H1 (cell line): ENCODE results near the gene ENDOV. TPM values are rescaled to one million over a fixed set of nuclear protein-coding genes. Genes with fewer than 3 reads are reported as not detected.

Experiments used
- CTCF ChIA-PET: fragments of 300-600 bp; sonication (Branson Sonifier 250); formaldehyde crosslinking; loops from one replicate; lab custom pipeline; 2021; ENCODE audit not compliant: partially characterized antibody; lab: Charles Lee
- POLR2A ChIA-PET: fragments of 300-600 bp; sonication (Branson Sonifier 250); formaldehyde crosslinking; loops from one replicate; lab custom pipeline; 2021; ENCODE audit warnings: inconsistent platforms; ENCODE audit not compliant: partially characterized antibody; lab: Charles Lee
- DNase-seq, 2 experiments: peaks; one replicate each; pipeline versions ENCODE4 v3.0.0 to v3.0.0-alpha.2; 2010 to 2022; ENCODE audit warnings: low spot score in 2 of 2, low read depth in 1 of 2, mixed read lengths in 1 of 2
- FAIRE-seq: peaks from 2 replicates; lab custom pipeline; 2011; peaks lifted over from hg19 to GRCh38; lab: Jason Lieb, UNC
- H2AFZ ChIP-seq: 2 replicates; pipeline ENCODE4 v1.8.1; 2012; ENCODE audit warnings: low read length, inconsistent platforms
- H2AK5ac ChIP-seq: 2 replicates; pipeline ENCODE4 v1.6.1; 2013; ENCODE audit warnings: low read depth, low read length
- H2BK120ac ChIP-seq: replicated peaks from 2 replicates; pipeline ENCODE3; 2013; ENCODE audit warnings: low read depth, low read length, inconsistent platforms
- H2BK12ac ChIP-seq: 2 replicates; pipeline ENCODE4 v1.6.1; 2013; ENCODE audit warnings: low read depth, low read length
- H2BK15ac ChIP-seq: 2 replicates; pipeline ENCODE4 v1.6.1; 2013; ENCODE audit warnings: low read length
- H2BK20ac ChIP-seq: 2 replicates; pipeline ENCODE4 v1.6.1; 2013; ENCODE audit warnings: low read length
- H2BK5ac ChIP-seq: 2 replicates; pipeline ENCODE4 v1.6.1; 2013; ENCODE audit warnings: low read depth, low read length
- H3K14ac ChIP-seq: 2 replicates; pipeline ENCODE4 v1.6.1; 2013; ENCODE audit warnings: inconsistent platforms; ENCODE audit not compliant: insufficient read length
- H3K18ac ChIP-seq: 2 replicates; pipeline ENCODE4 v1.6.1; 2013; ENCODE audit warnings: low read length; ENCODE audit errors: extremely low read depth
- H3K23ac ChIP-seq: 2 replicates; pipeline ENCODE4 v1.6.1; 2013; ENCODE audit warnings: inconsistent platforms; ENCODE audit not compliant: insufficient read length
- H3K23me2 ChIP-seq: 2 replicates; pipeline ENCODE4 v1.6.1; 2013; ENCODE audit warnings: low read depth, low read length
- H3K27ac ChIP-seq: 2 replicates; pipeline ENCODE4 v1.6.1; 2011; ENCODE audit warnings: low read depth, low read length, inconsistent platforms
- H3K27me3 ChIP-seq, 4 experiments: replicated peaks in 1 of 4; 1 replicate in 1 of 4; 2 replicates in 3 of 4; pipeline versions ENCODE4 v1.6.1 to v1.8.1; 2011 to 2013; ENCODE audit warnings: low read length in 3 of 4, mild to moderate bottlenecking in 3 of 4, inconsistent platforms in 2 of 4, mixed read lengths in 2 of 4, moderate library complexity in 1 of 4; ENCODE audit not compliant: control insufficient read depth in 3 of 4, insufficient read depth in 3 of 4; ENCODE audit errors: extremely low read depth in 1 of 4
- H3K36me3 ChIP-seq, 4 experiments: 2 replicates each; pipeline versions ENCODE4 v1.6.1 to v1.8.1; 2011 to 2013; ENCODE audit warnings: mild to moderate bottlenecking in 4 of 4, low read length in 3 of 4, moderate library complexity in 2 of 4, control low read depth in 1 of 4, inconsistent platforms in 1 of 4; ENCODE audit not compliant: insufficient read depth in 4 of 4, control insufficient read depth in 2 of 4
- H3K4ac ChIP-seq: replicated peaks from 2 replicates; pipeline ENCODE3; 2013; ENCODE audit warnings: low read length, low read depth, mixed read lengths, inconsistent platforms; ENCODE audit not compliant: insufficient read length
- H3K4me1 ChIP-seq, 4 experiments: replicated peaks in 1 of 4; 1 replicate in 1 of 4; 2 replicates in 3 of 4; pipeline versions ENCODE4 v1.6.1 to v1.8.1; 2011 to 2013; ENCODE audit warnings: low read length in 3 of 4, inconsistent platforms in 2 of 4, mixed read lengths in 1 of 4; ENCODE audit not compliant: insufficient read depth in 4 of 4, control insufficient read depth in 3 of 4
- H3K4me2 ChIP-seq, 2 experiments: 2 replicates each; pipeline versions ENCODE4 v1.6.1 to v1.8.1; 2011 to 2013; ENCODE audit warnings: low read depth in 2 of 2, low read length in 2 of 2, control low read depth in 1 of 2, inconsistent platforms in 1 of 2, mild to moderate bottlenecking in 1 of 2; ENCODE audit not compliant: insufficient read depth in 1 of 2
- H3K4me3 ChIP-seq, 4 experiments: fragments of 200-600, 300-600 bp in 1 of 4; sonication (generic), shearing (Covaris generic), sonication (Bioruptor Twin) in 1 of 4; 2 replicates each; pipeline versions ENCODE4 v1.5.1 to v1.8.1; 2011 to 2016; ENCODE audit warnings: low read length in 4 of 4, low read depth in 3 of 4, control low read depth in 2 of 4, inconsistent platforms in 2 of 4, mild to moderate bottlenecking in 2 of 4, mixed read lengths in 1 of 4, moderate library complexity in 1 of 4; ENCODE audit not compliant: insufficient read depth in 2 of 4; ENCODE audit errors: extremely low read depth in 1 of 4
- H3K56ac ChIP-seq: replicated peaks from 2 replicates; pipeline ENCODE3; 2013; ENCODE audit warnings: low read depth, mild to moderate bottlenecking, mixed read lengths, low read length, inconsistent platforms; ENCODE audit not compliant: insufficient read length
- H3K79me1 ChIP-seq: 2 replicates; pipeline ENCODE4 v1.6.1; 2013; ENCODE audit warnings: low read depth, low read length, control low read depth
- H3K79me2 ChIP-seq, 2 experiments: 2 replicates each; pipeline versions ENCODE4 v1.6.1 to v1.8.1; 2012 to 2013; ENCODE audit warnings: low read length in 2 of 2, mild to moderate bottlenecking in 2 of 2, inconsistent platforms in 1 of 2; ENCODE audit not compliant: insufficient read depth in 2 of 2, control insufficient read depth in 1 of 2
- H3K9ac ChIP-seq, 4 experiments: replicated peaks in 1 of 4; 1 replicate in 1 of 4; 2 replicates in 3 of 4; pipeline versions ENCODE4 v1.6.1 to v1.8.1; 2011 to 2013; ENCODE audit warnings: low read depth in 3 of 4, low read length in 3 of 4, control low read depth in 2 of 4, mild to moderate bottlenecking in 2 of 4, moderate library complexity in 2 of 4, inconsistent platforms in 1 of 4; ENCODE audit errors: extremely low read depth in 1 of 4
- H3K9me3 ChIP-seq, 2 experiments: 2 replicates each; pipeline versions ENCODE4 v1.6.1 to v1.8.1; 2012 to 2013; ENCODE audit warnings: mild to moderate bottlenecking in 2 of 2, moderate library complexity in 2 of 2, control low read depth in 1 of 2, inconsistent platforms in 1 of 2, low read depth in 1 of 2, low read length in 1 of 2, mixed read lengths in 1 of 2; ENCODE audit not compliant: insufficient read depth in 2 of 2
- H4K20me1 ChIP-seq, 2 experiments: replicated peaks in 1 of 2; 2 replicates each; pipeline versions ENCODE3 to v1.8.1; 2011 to 2013; ENCODE audit warnings: inconsistent platforms in 2 of 2, low read length in 2 of 2, mild to moderate bottlenecking in 1 of 2; ENCODE audit not compliant: insufficient read depth in 2 of 2, control insufficient read depth in 1 of 2
- H4K5ac ChIP-seq: 2 replicates; pipeline ENCODE4 v1.6.1; 2013; ENCODE audit warnings: low read length, low read depth, mixed read lengths, inconsistent platforms; ENCODE audit not compliant: insufficient read length
- H4K8ac ChIP-seq: 2 replicates; pipeline ENCODE4 v1.8.0; 2013; ENCODE audit warnings: mild to moderate bottlenecking, moderate library complexity, low read length, inconsistent platforms; ENCODE audit not compliant: insufficient read depth; ENCODE audit errors: extremely low read depth
- H4K91ac ChIP-seq: replicated peaks from 2 replicates; pipeline ENCODE3; 2013; ENCODE audit warnings: low read length, mixed read lengths, inconsistent platforms; ENCODE audit not compliant: insufficient read length
- BRCA1 ChIP-seq: IDR thresholded peaks from 2 replicates; pipeline ENCODE4 v1.6.1; 2012; ENCODE audit warnings: low read depth, low read length, improper control_type of control experiment
- CHD2 ChIP-seq: IDR thresholded peaks from 2 replicates; pipeline ENCODE4 v1.6.1; 2012; ENCODE audit warnings: low read length, improper control_type of control experiment
- CREB1 ChIP-seq: IDR thresholded peaks from 2 replicates; pipeline ENCODE4 v1.6.1; 2012; ENCODE audit warnings: inconsistent platforms
- EP300 ChIP-seq, 2 experiments: IDR thresholded peaks; 1 replicate in 1 of 2; 2 replicates in 1 of 2; pipeline ENCODE4 v1.6.1; 2011 to 2012; ENCODE audit warnings: low read depth in 2 of 2, low read length in 2 of 2, mild to moderate bottlenecking in 2 of 2, borderline replicate concordance in 1 of 2, inconsistent platforms in 1 of 2, moderate library complexity in 1 of 2
- HDAC6 ChIP-seq: IDR thresholded peaks from one replicate; pipeline ENCODE4 v1.7.1; 2012; ENCODE audit warnings: low read depth, mild to moderate bottlenecking, inconsistent platforms, low read length, moderate library complexity
- PHF8 ChIP-seq: fragments of 200-600 bp; sonication (generic); conservative IDR thresholded peaks from 2 replicates; pipeline ENCODE4 v1.7.1; 2012; ENCODE audit warnings: low read depth, mild to moderate bottlenecking, inconsistent platforms, low read length, moderate library complexity
- POU5F1 ChIP-seq: IDR thresholded peaks from 2 replicates; pipeline ENCODE4 v1.6.1; 2011; ENCODE audit warnings: low read depth, mild to moderate bottlenecking, low read length, moderate library complexity
- RBBP5 ChIP-seq: IDR thresholded peaks from 2 replicates; pipeline ENCODE4 v1.7.1; 2012; ENCODE audit warnings: low read depth, mild to moderate bottlenecking, inconsistent platforms, low read length, moderate library complexity, borderline replicate concordance
- SIX5 ChIP-seq: IDR thresholded peaks from 2 replicates; pipeline ENCODE4 v1.6.1; 2011; ENCODE audit warnings: mild to moderate bottlenecking, low read depth, low read length
- TAF1 ChIP-seq: IDR thresholded peaks from 2 replicates; pipeline ENCODE4 v1.6.1; 2011; ENCODE audit warnings: mild to moderate bottlenecking, low read depth, low read length
- TEAD4 ChIP-seq: IDR thresholded peaks from 2 replicates; pipeline ENCODE4 v1.6.1; 2012; ENCODE audit warnings: low read depth, low read length, inconsistent platforms, mixed read lengths
- ZNF274 ChIP-seq: IDR thresholded peaks from 2 replicates; pipeline ENCODE4 v1.7.0; 2012; ENCODE audit warnings: low read length, borderline replicate concordance; ENCODE audit errors: extremely low read depth
- WGBS, 2 experiments: shearing (Covaris generic) in 1 of 2; methylation state at CpG; one replicate each; pipeline versions ENCODE4 v1.1.6 to v1.1.7; 2013 to 2015; ENCODE audit warnings: low lambda C conversion rate in 2 of 2, mixed read lengths in 2 of 2, inconsistent platforms in 1 of 2, low coverage in 1 of 2, missing lambda C conversion rate in 1 of 2; ENCODE audit not compliant: insufficient replicate concordance in 2 of 2, insufficient coverage in 1 of 2, insufficient read length in 1 of 2; ENCODE audit errors: extremely low coverage in 1 of 2, missing lambda C conversion rate in 1 of 2; 5-methylcytosine and 5-hydroxymethylcytosine counted together
- polyA plus RNA-seq, 7 experiments: library from polyadenylated mRNA; depleted of rRNA in 3 of 7; stranded (reverse) in 5 of 7; unstranded in 2 of 7; fragments of >200 nt in 5 of 7; fragments of 200-250 nt in 2 of 7; gene quantifications; 1 replicate in 5 of 7; 2 replicates in 1 of 7; 4 replicates in 1 of 7; pipeline versions ENCODE4 v1.2.1 to v1.2.3, GENCODE V29; 2011 to 2013; ENCODE audit warnings: missing spikeins in 2 of 7, mixed read lengths in 2 of 7
- total RNA-seq: library from RNA; stranded (reverse); fragmentation: NEBNext Ultra II Directional; extraction: Animal tissue kit (Norgen Biotek cat#: 25700); gene quantifications from 2 replicates; pipeline ENCODE4 v1.2.1, GENCODE V29; 2021
- TF ChIP-seq, protein P1 (sequence below): IDR thresholded peaks from 2 replicates; pipeline ENCODE4 v1.6.1; 2012; ENCODE audit warnings: inconsistent platforms

ENDOV gene
- total and polyA plus RNA-seq, 2 of the 8 experiments (the other 6 are each of a cell fraction or from before 2014, with no cell fraction given): 10.6 to 13.3 TPM

DNA sequence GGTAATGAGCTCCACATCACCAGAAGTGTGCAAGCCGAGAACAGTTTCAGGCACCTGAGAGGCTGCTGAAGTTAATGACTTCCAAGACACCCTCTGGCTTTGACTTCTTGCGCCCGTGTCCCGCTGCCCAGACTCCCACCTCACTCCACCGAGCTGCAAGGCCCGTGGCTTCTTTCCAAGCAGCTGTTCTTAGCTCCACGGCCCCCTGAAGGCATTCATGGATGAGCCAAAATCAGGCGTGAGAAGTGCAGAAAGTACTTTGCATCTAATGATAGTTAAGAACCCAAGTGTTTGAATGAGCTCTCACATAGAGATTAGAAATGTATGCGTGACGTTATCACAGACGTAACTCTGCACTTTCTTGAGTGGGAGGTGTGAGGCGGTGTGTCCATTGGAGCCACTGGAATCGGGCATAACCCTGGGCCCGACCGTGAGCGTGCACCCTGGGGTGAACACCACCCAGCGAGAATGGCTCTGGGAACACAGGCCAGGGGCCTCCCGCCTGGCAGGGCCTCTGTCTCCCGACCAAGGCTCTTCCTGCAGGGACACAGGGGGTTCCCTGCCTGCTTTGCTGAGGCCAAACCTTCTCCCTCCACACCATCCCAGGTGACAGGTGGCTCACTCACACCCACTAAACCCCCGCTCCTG, 50.5 kb downstream of the ENDOV start:
- Histone ChIP-seq H2BK20ac (no peak overlapping the region), H2BK12ac (no peak overlapping the region), H4K5ac (no peak overlapping the region), H3K4ac (no peak overlapping the region), H2AFZ (no peak overlapping the region), H3K27me3 (peaks cover 0 to 9% (median 5%) of the 10 kb centered on the region in 4 experiments; a peak in 4 of 7 replicates), H2BK5ac (no peak overlapping the region), H3K56ac (no peak overlapping the region), H4K20me1 (peaks cover 0 to 9% of the 10 kb centered on the region in 2 experiments), H3K4me2 (no peak overlapping the region), H4K91ac (no peak overlapping the region), H3K27ac (no peak overlapping the region), H3K36me3 (no peaks in the 10 kb centered on the region), H3K23me2 (no peaks in the 10 kb centered on the region; the same call in 1 of the 2 replicates), H2BK120ac (no peak overlapping the region), H3K14ac (no peak overlapping the region), H3K18ac (no peak overlapping the region), H3K79me2 (no peaks in the 10 kb centered on the region), H2AK5ac (no peak overlapping the region), H2BK15ac (no peak overlapping the region), H3K4me3 (no peak overlapping the region), H3K23ac (no peak overlapping the region), H4K8ac (no peak overlapping the region), H3K9ac (no peak overlapping the region), H3K4me1 (no peaks in the 10 kb centered on the region; a peak in 1 of 7 replicates), H3K79me1 (no peaks in the 10 kb centered on the region), H3K9me3 (no peaks in the 10 kb centered on the region)
- 90% methylated on average over 20 of the region's 20 CpGs; no CpG with 5 or more reads in 1 of the 2 experiments for WGBS, 2 experiments
- DNase-seq (no peak), FAIRE-seq (no peak)
- CTCF ChIA-PET: interaction anchor here (0.9 to 3.0 kb wide), 9 partner anchors 10 to 377 kb away, joined by 3 to 9 read pairs (median 3); no protein-coding TSS in a partner anchor
- POLR2A ChIA-PET: interaction anchor here (1.5 to 2.4 kb wide), 4 partner anchors 10 to 15 kb away, joined by 4 to 8 read pairs (median 6); partner anchors contain the start of gene NPTX1
- TF ChIP-seq SIX5 (no peak), CREB1 (no peak), TEAD4 (no peak), BRCA1 (no peak), EP300 (IDR thresholded peaks at IDR 0.05; ENCODE audit: borderline replicate concordance in 1 of 2, low read depth in 2 of 2, low read length in 2 of 2) (no peak), ZNF274 (no peak), CHD2 (no peak), TAF1 (no peak), RBBP5 (no peak), PHF8 (no peak), HDAC6 (no peak), POU5F1 (no peak)
- TF ChIP-seq, protein P1, sequence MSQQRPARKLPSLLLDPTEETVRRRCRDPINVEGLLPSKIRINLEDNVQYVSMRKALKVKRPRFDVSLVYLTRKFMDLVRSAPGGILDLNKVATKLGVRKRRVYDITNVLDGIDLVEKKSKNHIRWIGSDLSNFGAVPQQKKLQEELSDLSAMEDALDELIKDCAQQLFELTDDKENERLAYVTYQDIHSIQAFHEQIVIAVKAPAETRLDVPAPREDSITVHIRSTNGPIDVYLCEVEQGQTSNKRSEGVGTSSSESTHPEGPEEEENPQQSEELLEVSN: no peak
